ENCODE measurements around the gene PNMA8B.

DNA sequence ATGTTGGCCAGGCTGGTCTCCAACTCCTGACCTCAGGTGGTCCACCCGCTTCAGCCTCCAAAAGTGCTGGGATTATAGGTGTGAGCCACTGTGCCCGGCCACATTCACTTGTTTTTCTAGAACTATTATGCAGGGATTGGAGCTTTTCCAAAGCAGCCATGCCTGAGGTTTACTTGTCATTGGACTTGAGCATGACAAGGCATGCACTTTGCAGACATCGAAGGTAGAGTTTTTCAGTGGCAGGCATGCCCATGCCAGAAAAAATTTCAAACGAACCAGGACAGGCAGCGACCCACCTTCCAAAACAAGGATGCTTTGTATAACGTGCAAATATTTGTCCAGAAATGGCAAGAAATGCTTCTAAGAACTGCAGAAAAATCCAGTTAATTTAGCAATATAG, 42.0 kb downstream of the PNMA8B start:
- no peak for TF ChIP-seq PATZ1 (tag by site-specific recombination; IDR thresholded peaks at IDR 0.05)
- no peak for TF ChIP-seq CTCF (tag by site-specific recombination; IDR thresholded peaks at IDR 0.05)
- TF ChIP-seq ZNF501 (tag by site-specific recombination; IDR thresholded peaks at IDR 0.05): no peak
- TF ChIP-seq, protein P1, sequence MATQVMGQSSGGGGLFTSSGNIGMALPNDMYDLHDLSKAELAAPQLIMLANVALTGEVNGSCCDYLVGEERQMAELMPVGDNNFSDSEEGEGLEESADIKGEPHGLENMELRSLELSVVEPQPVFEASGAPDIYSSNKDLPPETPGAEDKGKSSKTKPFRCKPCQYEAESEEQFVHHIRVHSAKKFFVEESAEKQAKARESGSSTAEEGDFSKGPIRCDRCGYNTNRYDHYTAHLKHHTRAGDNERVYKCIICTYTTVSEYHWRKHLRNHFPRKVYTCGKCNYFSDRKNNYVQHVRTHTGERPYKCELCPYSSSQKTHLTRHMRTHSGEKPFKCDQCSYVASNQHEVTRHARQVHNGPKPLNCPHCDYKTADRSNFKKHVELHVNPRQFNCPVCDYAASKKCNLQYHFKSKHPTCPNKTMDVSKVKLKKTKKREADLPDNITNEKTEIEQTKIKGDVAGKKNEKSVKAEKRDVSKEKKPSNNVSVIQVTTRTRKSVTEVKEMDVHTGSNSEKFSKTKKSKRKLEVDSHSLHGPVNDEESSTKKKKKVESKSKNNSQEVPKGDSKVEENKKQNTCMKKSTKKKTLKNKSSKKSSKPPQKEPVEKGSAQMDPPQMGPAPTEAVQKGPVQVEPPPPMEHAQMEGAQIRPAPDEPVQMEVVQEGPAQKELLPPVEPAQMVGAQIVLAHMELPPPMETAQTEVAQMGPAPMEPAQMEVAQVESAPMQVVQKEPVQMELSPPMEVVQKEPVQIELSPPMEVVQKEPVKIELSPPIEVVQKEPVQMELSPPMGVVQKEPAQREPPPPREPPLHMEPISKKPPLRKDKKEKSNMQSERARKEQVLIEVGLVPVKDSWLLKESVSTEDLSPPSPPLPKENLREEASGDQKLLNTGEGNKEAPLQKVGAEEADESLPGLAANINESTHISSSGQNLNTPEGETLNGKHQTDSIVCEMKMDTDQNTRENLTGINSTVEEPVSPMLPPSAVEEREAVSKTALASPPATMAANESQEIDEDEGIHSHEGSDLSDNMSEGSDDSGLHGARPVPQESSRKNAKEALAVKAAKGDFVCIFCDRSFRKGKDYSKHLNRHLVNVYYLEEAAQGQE (tag by site-specific recombination; IDR thresholded peaks at IDR 0.05): no peak
- TF ChIP-seq ZNF776 (tag by site-specific recombination; IDR thresholded peaks at IDR 0.05; ENCODE audit: borderline replicate concordance): no peak
- no peak for TF ChIP-seq ZFP37 (tag by site-specific recombination; IDR thresholded peaks at IDR 0.05)
- no peak for TF ChIP-seq ZNF629 (tag by site-specific recombination; IDR thresholded peaks at IDR 0.05)
- no peak for TF ChIP-seq ZNF274 (IDR thresholded peaks at IDR 0.05; ENCODE audit: low read length)
- no peak for TF ChIP-seq ZNF274 (tag by site-specific recombination; IDR thresholded peaks at IDR 0.05; ENCODE audit: borderline replicate concordance)
- TF ChIP-seq ZNF324 (tag by site-specific recombination; IDR thresholded peaks at IDR 0.05): no peak

Measured in HEK293 (cell line).